ENCODE data around the gene PARD6B.
"Not testable (repeated sequence)": the region's sequence is repeated elsewhere in the genome, so short reads cannot be mapped to it uniquely, and the experiment has no call there.

The PARD6B gene

DNA sequence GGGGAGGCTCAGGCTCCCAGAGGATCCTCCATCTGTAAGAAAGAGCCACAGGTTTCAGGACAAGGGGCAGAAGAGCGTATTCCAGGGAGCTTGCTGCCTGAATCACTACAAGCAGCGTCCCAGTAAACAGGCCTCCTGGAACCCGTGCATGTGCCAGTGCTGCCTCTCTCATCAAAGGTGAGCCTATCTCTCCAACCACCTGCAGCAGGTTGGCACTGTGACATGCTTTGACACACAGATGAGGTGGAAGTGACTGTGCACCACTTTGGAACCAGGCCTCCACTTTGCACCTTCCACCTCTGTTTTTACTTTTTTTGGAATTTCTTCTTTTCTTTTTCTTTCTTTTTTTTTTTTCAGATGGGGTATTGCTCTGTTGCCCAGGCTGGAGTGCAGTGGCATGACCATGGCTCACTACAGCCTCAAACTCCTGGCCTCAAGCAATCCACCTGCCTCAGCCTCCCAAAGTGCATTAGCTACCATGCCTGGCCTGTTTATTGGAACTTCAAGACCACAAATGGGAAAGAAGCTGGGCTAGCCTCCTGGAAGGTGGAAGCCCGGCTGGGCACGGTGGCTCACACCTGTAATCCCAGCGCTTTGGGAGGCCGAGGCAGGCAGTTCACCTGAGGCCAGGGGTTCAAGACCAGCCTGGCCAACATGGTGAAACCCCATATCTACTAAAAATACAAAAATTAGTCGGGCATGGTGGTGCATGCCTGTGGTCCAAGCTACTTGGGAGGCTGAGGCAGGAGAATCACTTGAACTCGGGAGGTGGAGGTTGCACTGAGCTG is 27.5 kb upstream of the PARD6B start:
- H3K4me3 ChIP-seq (ENCODE audit: low read depth in 1 of 5, low read length in 5 of 5); H3K9ac ChIP-seq (ENCODE audit: low read length in 5 of 5); H3K36me3 ChIP-seq (ENCODE audit: control insufficient read depth in 5 of 5, insufficient read depth in 5 of 5, low read length in 5 of 5); H3K27ac ChIP-seq (ENCODE audit: low read depth, low read length); H3K9me3 ChIP-seq (ENCODE audit: control insufficient read depth in 5 of 5, low read length in 5 of 5); H3K27me3 ChIP-seq (ENCODE audit: control insufficient read depth in 5 of 5, insufficient read depth in 4 of 5, low read length in 5 of 5); H3K4me1 ChIP-seq (ENCODE audit: control insufficient read depth in 5 of 5, insufficient read depth in 5 of 5, low read length in 5 of 5): not testable (repeated sequence)

- H3K36me3 ChIP-seq (ENCODE audit: control insufficient read depth in 5 of 5, insufficient read depth in 5 of 5, low read length in 5 of 5): no peaks in the 10 kb centered on the region
- no peak overlapping the region for H3K4me3 ChIP-seq (ENCODE audit: low read depth in 1 of 5, low read length in 5 of 5)
- H3K27ac ChIP-seq (ENCODE audit: low read depth, low read length): no peak overlapping the region
- no peak overlapping the region for H3K9ac ChIP-seq (ENCODE audit: low read length in 5 of 5)
- H3K27me3 ChIP-seq (ENCODE audit: control insufficient read depth in 5 of 5, insufficient read depth in 4 of 5, low read length in 5 of 5): peaks cover 0 to 3% (median 2%) of the 10 kb centered on the region in 5 donors
- H3K4me1 ChIP-seq (ENCODE audit: control insufficient read depth in 5 of 5, insufficient read depth in 5 of 5, low read length in 5 of 5): no peaks in the 10 kb centered on the region
- no peaks in the 10 kb centered on the region for H3K9me3 ChIP-seq (ENCODE audit: control insufficient read depth in 5 of 5, low read length in 5 of 5)
Measured at GRCh38 chr20:50704514-50704913, 26.9 kb upstream of the PARD6B start.

- H3K36me3 ChIP-seq (ENCODE audit: control insufficient read depth in 5 of 5, insufficient read depth in 5 of 5, low read length in 5 of 5): no peaks in the 10 kb centered on the region
- no peak overlapping the region for H3K4me3 ChIP-seq (ENCODE audit: low read depth in 1 of 5, low read length in 5 of 5)
- no peaks in the 10 kb centered on the region for H3K9me3 ChIP-seq (ENCODE audit: control insufficient read depth in 5 of 5, low read length in 5 of 5)
- no peaks in the 10 kb centered on the region for H3K4me1 ChIP-seq (ENCODE audit: control insufficient read depth in 5 of 5, insufficient read depth in 5 of 5, low read length in 5 of 5)
- H3K9ac ChIP-seq (ENCODE audit: low read length in 5 of 5): no peak overlapping the region
- no peak overlapping the region for H3K27ac ChIP-seq (ENCODE audit: low read depth, low read length)
- H3K27me3 ChIP-seq (ENCODE audit: control insufficient read depth in 5 of 5, insufficient read depth in 4 of 5, low read length in 5 of 5): peaks cover 0 to 3% (median 0%) of the 10 kb centered on the region in 5 donors
Measured at GRCh38 chr20:50704971-50705370, 26.4 kb upstream of the PARD6B start.

- Histone ChIP-seq H3K36me3 (ENCODE audit: control insufficient read depth in 5 of 5, insufficient read depth in 5 of 5, low read length in 5 of 5) (no peaks in the 10 kb centered on the region), H3K4me1 (ENCODE audit: control insufficient read depth in 5 of 5, insufficient read depth in 5 of 5, low read length in 5 of 5) (peaks cover 3 to 9% (median 6%) of the 10 kb centered on the region in 5 donors), H3K9ac (ENCODE audit: low read length in 5 of 5) (no peak overlapping the region), H3K27me3 (ENCODE audit: control insufficient read depth in 5 of 5, insufficient read depth in 4 of 5, low read length in 5 of 5) (peaks cover 0 to 3% (median 0%) of the 10 kb centered on the region in 5 donors), H3K4me3 (ENCODE audit: low read depth in 1 of 5, low read length in 5 of 5) (no peak overlapping the region), H3K9me3 (ENCODE audit: control insufficient read depth in 5 of 5, low read length in 5 of 5) (no peaks in the 10 kb centered on the region), H3K27ac (ENCODE audit: low read depth, low read length) (no peak overlapping the region)
Measured at GRCh38 chr20:50708845-50709635, 22.3 kb upstream of the PARD6B start.

DNA sequence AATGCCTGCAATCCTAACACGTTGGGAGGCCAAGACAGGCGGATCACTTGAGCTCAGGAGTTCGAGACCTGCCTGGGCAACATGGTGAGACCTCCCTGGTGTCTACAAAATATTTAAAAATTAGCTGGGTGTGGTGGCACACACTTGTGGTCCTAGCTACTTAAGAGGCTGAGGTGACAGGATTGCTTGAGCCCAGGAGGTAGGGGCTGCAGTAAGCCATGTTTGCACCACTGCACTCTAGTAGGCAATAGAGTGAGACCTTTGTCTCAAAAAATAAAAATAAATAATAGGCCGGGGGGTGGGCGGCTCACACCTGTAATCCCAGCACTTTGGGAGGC is 21.8 kb upstream of the PARD6B start:
- no peaks in the 10 kb centered on the region for H3K9me3 ChIP-seq (ENCODE audit: control insufficient read depth in 5 of 5, low read length in 5 of 5)
- no peak overlapping the region for H3K9ac ChIP-seq (ENCODE audit: low read length in 5 of 5)
- H3K27ac ChIP-seq (ENCODE audit: low read depth, low read length): no peak overlapping the region
- H3K4me3 ChIP-seq (ENCODE audit: low read depth in 1 of 5, low read length in 5 of 5): no peak overlapping the region
- H3K4me1 ChIP-seq (ENCODE audit: control insufficient read depth in 5 of 5, insufficient read depth in 5 of 5, low read length in 5 of 5): peaks cover 3 to 9% (median 6%) of the 10 kb centered on the region in 5 donors
- peaks cover 0 to 3% (median 0%) of the 10 kb centered on the region in 5 donors for H3K27me3 ChIP-seq (ENCODE audit: control insufficient read depth in 5 of 5, insufficient read depth in 4 of 5, low read length in 5 of 5)
- no peaks in the 10 kb centered on the region for H3K36me3 ChIP-seq (ENCODE audit: control insufficient read depth in 5 of 5, insufficient read depth in 5 of 5, low read length in 5 of 5)

GRCh38 chr20:50710492-50711063 is 20.8 kb upstream of the PARD6B start:
- Histone ChIP-seq H3K27ac (ENCODE audit: low read depth, low read length) (no peak overlapping the region), H3K36me3 (ENCODE audit: control insufficient read depth in 5 of 5, insufficient read depth in 5 of 5, low read length in 5 of 5) (no peaks in the 10 kb centered on the region), H3K4me3 (ENCODE audit: low read depth in 1 of 5, low read length in 5 of 5) (no peak overlapping the region), H3K9me3 (ENCODE audit: control insufficient read depth in 5 of 5, low read length in 5 of 5) (no peaks in the 10 kb centered on the region), H3K9ac (ENCODE audit: low read length in 5 of 5) (no peak overlapping the region), H3K27me3 (ENCODE audit: control insufficient read depth in 5 of 5, insufficient read depth in 4 of 5, low read length in 5 of 5) (peaks cover 0 to 3% (median 0%) of the 10 kb centered on the region in 5 donors), H3K4me1 (ENCODE audit: control insufficient read depth in 5 of 5, insufficient read depth in 5 of 5, low read length in 5 of 5) (peaks cover 3 to 9% (median 6%) of the 10 kb centered on the region in 5 donors)

DNA sequence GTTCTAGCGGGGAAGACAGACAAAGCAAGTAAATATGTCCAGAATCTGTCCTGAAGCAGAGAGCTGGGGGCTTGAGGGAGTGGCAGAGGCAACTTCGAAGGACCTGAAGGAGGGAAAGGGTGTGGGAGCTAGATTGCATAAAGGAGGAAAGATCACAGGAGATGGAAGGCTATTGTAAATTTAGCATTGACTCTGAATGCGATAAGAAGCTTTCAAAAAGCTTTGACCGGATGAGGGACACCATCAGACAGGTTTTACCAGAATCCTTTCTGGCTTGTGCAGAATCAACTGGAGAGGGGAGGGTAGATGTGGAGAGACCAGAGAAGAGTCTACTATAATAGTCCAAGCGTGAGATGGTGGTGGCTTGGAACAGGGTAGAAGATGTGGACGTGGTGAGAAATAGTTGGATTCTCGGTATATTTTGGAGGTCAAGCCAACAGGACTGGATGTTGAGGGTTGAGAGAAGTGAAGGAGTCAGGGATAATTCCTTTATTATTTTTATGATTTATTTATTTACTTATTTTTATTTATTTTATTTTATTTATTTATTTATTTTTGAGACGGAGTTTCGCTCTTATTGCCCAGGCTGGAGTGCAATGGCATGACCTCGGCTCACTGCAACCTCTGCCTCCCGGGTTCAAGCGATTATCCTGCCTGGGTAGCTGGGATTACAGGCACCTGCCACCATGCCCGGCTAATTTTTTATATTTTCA is 20.1 kb upstream of the PARD6B start:
- no peak overlapping the region for H3K9ac ChIP-seq (ENCODE audit: low read length in 5 of 5)
- H3K27me3 ChIP-seq (ENCODE audit: control insufficient read depth in 5 of 5, insufficient read depth in 4 of 5, low read length in 5 of 5): peaks cover 0 to 3% (median 0%) of the 10 kb centered on the region in 5 donors
- no peaks in the 10 kb centered on the region for H3K36me3 ChIP-seq (ENCODE audit: control insufficient read depth in 5 of 5, insufficient read depth in 5 of 5, low read length in 5 of 5)
- H3K4me1 ChIP-seq (ENCODE audit: control insufficient read depth in 5 of 5, insufficient read depth in 5 of 5, low read length in 5 of 5): peaks cover 3 to 9% (median 6%) of the 10 kb centered on the region in 5 donors
- no peak overlapping the region for H3K27ac ChIP-seq (ENCODE audit: low read depth, low read length)
- H3K4me3 ChIP-seq (ENCODE audit: low read depth in 1 of 5, low read length in 5 of 5): no peak overlapping the region
- H3K9me3 ChIP-seq (ENCODE audit: control insufficient read depth in 5 of 5, low read length in 5 of 5): no peaks in the 10 kb centered on the region

DNA sequence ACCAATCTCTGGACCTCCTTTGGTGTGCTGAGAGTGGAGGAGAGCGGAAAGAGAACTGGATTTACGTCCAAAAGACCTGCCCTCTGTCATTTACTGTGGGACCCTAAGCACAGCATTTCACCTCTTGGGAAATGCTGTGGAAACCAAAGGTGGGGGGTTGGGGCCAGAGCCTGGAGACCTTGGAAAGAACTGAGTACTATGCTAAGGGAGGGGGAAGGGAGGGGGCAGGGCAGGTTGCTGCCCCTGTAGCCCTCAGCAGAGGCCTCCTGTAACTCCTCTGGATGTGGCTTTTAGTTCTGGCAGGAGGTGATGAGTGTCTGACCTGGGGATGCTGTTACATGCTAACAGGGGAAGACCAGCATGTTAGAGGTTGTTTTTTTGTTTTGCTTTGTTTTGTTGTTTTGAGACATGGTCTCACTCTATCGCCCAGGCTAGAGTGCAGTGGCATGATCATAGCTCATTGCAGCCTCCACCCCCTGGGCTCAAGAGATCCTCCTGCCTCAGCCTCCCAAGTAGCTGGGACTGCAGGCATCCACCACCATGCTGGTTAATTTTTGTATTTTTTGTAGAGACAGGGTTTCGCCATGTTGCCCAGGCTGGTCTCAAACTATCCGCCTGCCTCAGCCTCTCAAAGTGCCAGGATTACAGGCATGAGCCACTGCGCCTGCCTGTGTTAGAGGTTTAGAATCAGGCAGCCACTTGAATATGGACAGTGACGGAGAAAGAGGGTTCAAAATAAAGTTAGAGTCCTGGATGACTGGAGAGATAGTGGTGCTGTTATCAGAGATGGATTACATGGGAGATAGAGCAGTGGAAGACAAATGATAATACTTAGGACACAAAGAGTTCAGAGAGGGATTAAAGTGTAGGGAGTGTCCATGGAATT is 18.4 kb upstream of the PARD6B start:
- H3K4me3 ChIP-seq (ENCODE audit: low read depth in 1 of 5, low read length in 5 of 5): no peak overlapping the region
- H3K9ac ChIP-seq (ENCODE audit: low read length in 5 of 5): no peak overlapping the region

DNA sequence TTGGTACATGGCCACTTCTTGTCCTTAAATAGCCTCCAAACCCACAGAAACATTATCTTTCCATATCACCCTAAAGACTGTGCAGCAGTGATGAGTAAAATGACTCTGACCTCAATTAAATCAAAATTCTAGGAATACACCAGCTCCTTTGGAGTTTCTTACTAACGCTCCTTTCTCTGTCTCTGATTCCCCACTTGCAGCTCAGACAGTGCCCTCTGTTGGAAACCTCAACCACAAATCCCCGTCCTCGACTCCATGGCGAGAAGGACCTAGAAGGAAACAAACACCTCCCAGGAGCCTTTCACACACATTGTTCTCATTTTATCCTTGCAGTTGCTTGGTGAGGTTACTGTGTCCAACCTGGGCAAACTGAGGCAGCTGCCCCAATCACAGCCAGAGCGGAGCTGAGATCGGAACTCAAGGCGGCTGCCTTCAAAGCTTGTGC is 17.7 kb upstream of the PARD6B start:
- Histone ChIP-seq H3K27me3 (ENCODE audit: control insufficient read depth in 5 of 5, insufficient read depth in 4 of 5, low read length in 5 of 5) (no peaks in the 10 kb centered on the region), H3K4me1 (ENCODE audit: control insufficient read depth in 5 of 5, insufficient read depth in 5 of 5, low read length in 5 of 5) (peaks cover 3 to 15% (median 8%) of the 10 kb centered on the region in 5 donors), H3K36me3 (ENCODE audit: control insufficient read depth in 5 of 5, insufficient read depth in 5 of 5, low read length in 5 of 5) (no peaks in the 10 kb centered on the region), H3K9ac (ENCODE audit: low read length in 5 of 5) (no peak overlapping the region), H3K9me3 (ENCODE audit: control insufficient read depth in 5 of 5, low read length in 5 of 5) (no peaks in the 10 kb centered on the region), H3K4me3 (ENCODE audit: low read depth in 1 of 5, low read length in 5 of 5) (no peak overlapping the region), H3K27ac (ENCODE audit: low read depth, low read length) (no peak overlapping the region)

More for the DNA sequence above, 18.4 kb upstream of the PARD6B start:
- Histone ChIP-seq H3K36me3 (ENCODE audit: control insufficient read depth in 5 of 5, insufficient read depth in 5 of 5, low read length in 5 of 5) (no peaks in the 10 kb centered on the region), H3K27ac (ENCODE audit: low read depth, low read length) (no peak overlapping the region), H3K27me3 (ENCODE audit: control insufficient read depth in 5 of 5, insufficient read depth in 4 of 5, low read length in 5 of 5) (no peaks in the 10 kb centered on the region), H3K9me3 (ENCODE audit: control insufficient read depth in 5 of 5, low read length in 5 of 5) (no peaks in the 10 kb centered on the region), H3K4me1 (ENCODE audit: control insufficient read depth in 5 of 5, insufficient read depth in 5 of 5, low read length in 5 of 5) (peaks cover 3 to 11% (median 7%) of the 10 kb centered on the region in 5 donors)

Data from subcutaneous abdominal adipose tissue (tissue), 5 donors.